ENCODE data around the gene LINC01488. TPM values are rescaled to one million over a fixed set of nuclear protein-coding genes. Genes with fewer than 3 reads are reported as not detected.
A peak's percentile ranks its signal among the peaks of the same experiment; 100 is the strongest.

Gene LINC01488
- total and polyA plus RNA-seq, 2 donors from 2014 or later = not detected

DNA sequence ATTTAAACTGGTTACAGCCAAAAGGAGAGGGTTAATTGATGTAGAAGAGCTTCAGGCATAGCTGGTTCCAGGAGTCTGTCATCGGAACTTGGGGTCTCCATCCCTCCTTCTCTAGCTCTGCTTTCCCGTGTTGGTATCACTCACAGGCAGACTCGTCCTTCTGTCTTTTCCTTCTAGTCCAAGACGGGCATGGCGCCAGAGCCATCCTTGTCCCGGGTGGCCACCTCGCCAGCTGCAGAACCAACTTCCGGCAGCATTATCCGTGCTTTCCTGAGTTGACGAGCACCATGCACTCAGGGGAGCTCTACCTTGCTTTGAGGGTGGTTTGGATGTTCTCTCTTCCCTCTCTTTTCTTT is 14.7 kb downstream of the LINC01488 start:
- FAIRE-seq (no peak), DNase-seq (peak in 1 of 5 donors; percentile 36)
- peaks cover 0 to 15% (median 4%) of the 10 kb centered on the region in 3 donors for H3K4me1 ChIP-seq (ENCODE audit: control insufficient read depth in 2 of 3, insufficient read depth in 2 of 3, low read depth in 1 of 3, low read length in 3 of 3)
- intact Hi-C loops (cut with DNase I) = no loop called here
- TF ChIP-seq, protein P1, sequence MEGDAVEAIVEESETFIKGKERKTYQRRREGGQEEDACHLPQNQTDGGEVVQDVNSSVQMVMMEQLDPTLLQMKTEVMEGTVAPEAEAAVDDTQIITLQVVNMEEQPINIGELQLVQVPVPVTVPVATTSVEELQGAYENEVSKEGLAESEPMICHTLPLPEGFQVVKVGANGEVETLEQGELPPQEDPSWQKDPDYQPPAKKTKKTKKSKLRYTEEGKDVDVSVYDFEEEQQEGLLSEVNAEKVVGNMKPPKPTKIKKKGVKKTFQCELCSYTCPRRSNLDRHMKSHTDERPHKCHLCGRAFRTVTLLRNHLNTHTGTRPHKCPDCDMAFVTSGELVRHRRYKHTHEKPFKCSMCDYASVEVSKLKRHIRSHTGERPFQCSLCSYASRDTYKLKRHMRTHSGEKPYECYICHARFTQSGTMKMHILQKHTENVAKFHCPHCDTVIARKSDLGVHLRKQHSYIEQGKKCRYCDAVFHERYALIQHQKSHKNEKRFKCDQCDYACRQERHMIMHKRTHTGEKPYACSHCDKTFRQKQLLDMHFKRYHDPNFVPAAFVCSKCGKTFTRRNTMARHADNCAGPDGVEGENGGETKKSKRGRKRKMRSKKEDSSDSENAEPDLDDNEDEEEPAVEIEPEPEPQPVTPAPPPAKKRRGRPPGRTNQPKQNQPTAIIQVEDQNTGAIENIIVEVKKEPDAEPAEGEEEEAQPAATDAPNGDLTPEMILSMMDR (IDR thresholded peaks at IDR 0.05; ENCODE audit: borderline replicate concordance, extremely low read depth, insufficient read depth) = no peak
- H3K36me3 ChIP-seq (ENCODE audit: control insufficient read depth in 2 of 3, insufficient read depth in 3 of 3, low read length in 3 of 3) = no peaks in the 10 kb centered on the region
- no peak overlapping the region for H3K27ac ChIP-seq (ENCODE audit: low read depth in 2 of 2, low read length in 2 of 2)
- H3K9me3 ChIP-seq (ENCODE audit: control insufficient read depth in 2 of 3, insufficient read depth in 1 of 3, low read length in 3 of 3) = no peaks in the 10 kb centered on the region
- H3K9ac ChIP-seq (ENCODE audit: low read length in 3 of 3) = no peak overlapping the region
- H3K27me3 ChIP-seq (ENCODE audit: control insufficient read depth, insufficient read depth, low read length) = no peaks in the 10 kb centered on the region
- H3K4me3 ChIP-seq (ENCODE audit: low read length in 3 of 3) = no peak overlapping the region

DNA sequence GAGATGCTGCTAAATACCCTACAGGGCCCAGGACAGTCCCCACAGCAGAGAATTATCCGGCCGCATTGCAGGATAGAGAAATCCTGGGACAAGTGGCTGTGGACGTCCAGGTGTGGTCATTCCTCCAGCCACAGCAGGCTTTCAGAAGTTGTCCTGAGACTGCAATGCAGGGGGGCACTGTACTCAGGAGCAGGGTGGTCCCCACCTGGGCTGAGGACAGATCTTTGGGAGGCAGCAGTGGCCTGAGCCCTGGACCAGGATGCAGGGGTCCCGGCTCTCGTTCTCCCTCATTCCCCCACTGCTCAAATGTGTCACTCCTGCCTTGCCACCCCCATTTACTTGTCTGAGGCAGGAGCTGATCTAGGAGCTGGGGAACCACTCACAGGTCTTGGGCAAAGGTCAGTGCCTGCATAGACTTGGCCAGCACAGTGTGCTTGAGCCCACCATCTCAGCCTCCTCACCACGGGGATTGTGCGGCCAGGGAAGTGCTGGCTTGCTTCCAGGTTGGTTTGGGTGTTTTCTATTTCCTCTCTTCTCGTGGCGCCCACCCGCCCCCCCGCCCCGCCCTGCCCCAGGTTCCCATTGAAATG is 15.3 kb downstream of the LINC01488 start:
- DNase-seq (no peak), FAIRE-seq (no peak)
- H3K27me3 ChIP-seq (ENCODE audit: control insufficient read depth, insufficient read depth, low read length) = no peaks in the 10 kb centered on the region
- H3K4me3 ChIP-seq (ENCODE audit: low read length in 3 of 3) = no peak overlapping the region
- intact Hi-C loops (cut with DNase I) = no loop called here
- H3K36me3 ChIP-seq (ENCODE audit: control insufficient read depth in 2 of 3, insufficient read depth in 3 of 3, low read length in 3 of 3) = no peaks in the 10 kb centered on the region
- TF ChIP-seq, protein P1 (IDR thresholded peaks at IDR 0.05; ENCODE audit: borderline replicate concordance, extremely low read depth, insufficient read depth) = no peak
- H3K4me1 ChIP-seq (ENCODE audit: control insufficient read depth in 2 of 3, insufficient read depth in 2 of 3, low read depth in 1 of 3, low read length in 3 of 3) = peaks cover 0 to 15% (median 4%) of the 10 kb centered on the region in 3 donors
- H3K9me3 ChIP-seq (ENCODE audit: control insufficient read depth in 2 of 3, insufficient read depth in 1 of 3, low read length in 3 of 3) = no peaks in the 10 kb centered on the region
- H3K9ac ChIP-seq (ENCODE audit: low read length in 3 of 3) = no peak overlapping the region
- peak overlapping the region in 1 of 2 donors; percentile 51 for H3K27ac ChIP-seq (ENCODE audit: low read depth in 2 of 2, low read length in 2 of 2)

DNA sequence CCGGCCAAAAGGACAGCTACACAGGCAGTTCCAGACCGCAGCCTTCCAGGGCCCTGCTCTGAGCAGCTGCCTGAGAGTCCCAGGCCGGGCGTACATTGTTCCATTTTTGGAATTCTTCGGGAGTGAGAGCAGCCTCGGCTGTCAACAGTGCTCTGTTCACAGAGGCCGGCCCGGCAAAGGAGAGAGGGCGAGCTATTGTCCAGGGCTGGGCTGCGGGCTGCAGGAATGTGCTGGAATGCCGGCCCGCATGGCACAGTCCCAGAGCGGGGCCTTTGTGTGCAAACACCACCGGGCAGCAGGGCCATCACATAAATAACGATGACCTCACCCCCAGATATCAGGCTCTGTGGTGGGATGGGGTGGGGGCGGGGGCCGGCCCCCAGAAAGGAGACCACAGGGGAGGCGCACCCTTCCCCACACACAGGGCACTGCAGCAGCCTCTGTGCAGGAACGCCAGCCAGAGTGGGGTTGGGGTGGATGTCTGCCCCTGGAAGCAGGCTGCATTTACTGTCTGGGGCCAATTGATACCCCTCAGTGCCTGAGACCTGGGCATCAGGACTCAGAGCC is 15.8 kb downstream of the LINC01488 start:
- intact Hi-C loops (cut with DNase I) = no loop called here
- H3K4me1 ChIP-seq (ENCODE audit: control insufficient read depth in 2 of 3, insufficient read depth in 2 of 3, low read depth in 1 of 3, low read length in 3 of 3) = peaks cover 0 to 15% (median 4%) of the 10 kb centered on the region in 3 donors
- DNase-seq = peak; percentile 78 to 94 (median 83)
- no peak overlapping the region for H3K27ac ChIP-seq (ENCODE audit: low read depth in 2 of 2, low read length in 2 of 2)
- no peak for FAIRE-seq
- H3K9me3 ChIP-seq (ENCODE audit: control insufficient read depth in 2 of 3, insufficient read depth in 1 of 3, low read length in 3 of 3) = no peaks in the 10 kb centered on the region
- H3K4me3 ChIP-seq (ENCODE audit: low read length in 3 of 3) = no peak overlapping the region
- H3K9ac ChIP-seq (ENCODE audit: low read length in 3 of 3) = no peak overlapping the region
- H3K27me3 ChIP-seq (ENCODE audit: control insufficient read depth, insufficient read depth, low read length) = no peaks in the 10 kb centered on the region
- TF ChIP-seq, protein P1 (IDR thresholded peaks at IDR 0.05; ENCODE audit: borderline replicate concordance, extremely low read depth, insufficient read depth) = no peak
- H3K36me3 ChIP-seq (ENCODE audit: control insufficient read depth in 2 of 3, insufficient read depth in 3 of 3, low read length in 3 of 3) = no peaks in the 10 kb centered on the region
